HG02870 (cell line): ENCODE measurements around the gene LRIG1.

Source experiments
- ATAC-seq: cut with Tn5 transposase; IDR thresholded peaks from one replicate; pipeline ENCODE4 v1.9.1; 2021; ENCODE audit warnings: mild to moderate bottlenecking, moderate library complexity; ENCODE audit not compliant: unreplicated experiment

Gene LRIG1

GRCh38 chr3:66504850-66505641, 4.2 kb upstream of the LRIG1 start:
- ATAC-seq = no peak

- no peak for ATAC-seq
Observed at GRCh38 chr3:66502981-66503380, 2.2 kb upstream of the LRIG1 start.

GRCh38 chr3:66502245-66502874, 1.5 kb upstream of the LRIG1 start:
- ATAC-seq = no peak

DNA sequence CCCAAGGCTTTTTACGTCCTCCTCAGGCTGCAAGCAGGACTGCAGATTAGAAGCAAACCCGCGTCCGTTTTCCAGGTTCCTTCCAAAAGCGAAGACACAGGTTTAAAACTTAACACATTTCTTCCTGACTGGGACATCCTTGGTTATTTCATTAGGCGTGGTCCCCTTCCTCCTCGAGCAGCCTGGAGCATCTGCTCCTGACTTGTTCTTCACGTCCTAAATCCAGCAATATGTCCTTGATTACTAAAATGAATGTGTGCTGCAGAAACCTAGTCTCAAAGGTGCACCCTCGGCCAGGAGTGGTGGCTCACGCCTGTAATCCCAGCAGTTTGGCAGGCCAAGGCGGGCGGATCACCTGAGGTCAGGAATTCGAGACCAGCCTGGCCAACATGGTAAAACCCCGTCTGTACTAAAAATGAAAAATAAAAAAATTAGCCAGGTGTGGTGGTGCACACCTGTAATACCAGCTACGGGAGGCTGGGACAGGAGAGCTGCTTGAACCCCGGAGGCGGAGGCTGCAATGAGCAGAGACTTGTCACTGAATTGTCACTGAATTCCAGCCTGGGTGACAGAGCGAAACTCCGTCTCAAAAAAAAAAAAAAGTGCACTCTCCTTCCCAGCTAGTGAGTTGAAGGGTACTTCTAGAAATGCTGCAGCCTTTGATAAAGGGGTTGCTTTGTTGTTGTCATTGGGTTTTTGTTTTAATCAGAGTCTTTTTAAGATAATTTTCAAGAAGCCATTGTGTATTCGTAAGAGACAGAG, 842 bp upstream of the LRIG1 start:
- no peak for ATAC-seq

GRCh38 chr3:66499881-66500575, 794 bp downstream of the LRIG1 start:
- ATAC-seq = peak; percentile 11

DNA sequence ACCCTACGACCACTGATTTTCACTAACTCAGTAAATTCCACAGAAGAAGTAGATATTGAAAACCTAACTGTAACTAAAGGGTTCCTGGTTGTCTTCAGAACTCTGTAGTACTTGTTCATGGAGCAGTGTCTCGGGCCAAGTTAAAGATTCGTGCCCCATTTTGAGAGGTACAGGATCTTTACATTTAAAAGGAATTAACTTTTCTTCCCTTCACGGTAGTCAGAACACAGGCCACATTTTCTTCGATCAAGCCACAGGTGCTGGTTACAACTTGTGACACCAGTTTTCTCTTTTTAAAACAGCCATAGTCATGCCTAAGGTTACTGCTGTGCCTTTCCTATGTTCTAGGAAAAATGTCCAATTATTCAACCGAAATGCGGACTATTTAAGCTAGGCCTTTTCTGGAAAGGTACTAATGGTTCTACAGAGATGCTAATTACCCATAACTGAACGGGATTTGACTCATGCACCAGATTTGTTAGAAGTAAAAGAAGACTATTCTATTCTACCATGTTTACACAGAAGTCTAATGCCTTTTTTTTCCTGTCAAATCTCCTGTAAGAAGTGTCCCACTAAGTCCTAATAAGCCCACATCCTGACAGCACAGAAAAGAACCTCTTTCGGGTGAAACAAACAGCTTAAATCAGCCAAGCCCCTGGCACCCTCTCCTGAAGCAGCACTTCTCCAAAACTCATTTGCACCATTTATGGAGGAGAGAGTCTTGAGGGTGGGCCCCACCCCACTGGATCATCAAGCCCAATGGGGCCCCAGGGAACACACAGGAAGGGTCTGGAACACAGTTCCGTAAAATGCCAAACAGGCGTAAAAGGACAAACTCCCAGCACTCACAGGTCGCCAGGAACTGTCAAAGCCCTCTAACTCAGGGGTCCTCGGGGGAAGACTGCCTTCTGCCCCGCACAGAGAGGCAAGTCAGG, 1.9 kb downstream of the LRIG1 start:
- no peak for ATAC-seq

DNA sequence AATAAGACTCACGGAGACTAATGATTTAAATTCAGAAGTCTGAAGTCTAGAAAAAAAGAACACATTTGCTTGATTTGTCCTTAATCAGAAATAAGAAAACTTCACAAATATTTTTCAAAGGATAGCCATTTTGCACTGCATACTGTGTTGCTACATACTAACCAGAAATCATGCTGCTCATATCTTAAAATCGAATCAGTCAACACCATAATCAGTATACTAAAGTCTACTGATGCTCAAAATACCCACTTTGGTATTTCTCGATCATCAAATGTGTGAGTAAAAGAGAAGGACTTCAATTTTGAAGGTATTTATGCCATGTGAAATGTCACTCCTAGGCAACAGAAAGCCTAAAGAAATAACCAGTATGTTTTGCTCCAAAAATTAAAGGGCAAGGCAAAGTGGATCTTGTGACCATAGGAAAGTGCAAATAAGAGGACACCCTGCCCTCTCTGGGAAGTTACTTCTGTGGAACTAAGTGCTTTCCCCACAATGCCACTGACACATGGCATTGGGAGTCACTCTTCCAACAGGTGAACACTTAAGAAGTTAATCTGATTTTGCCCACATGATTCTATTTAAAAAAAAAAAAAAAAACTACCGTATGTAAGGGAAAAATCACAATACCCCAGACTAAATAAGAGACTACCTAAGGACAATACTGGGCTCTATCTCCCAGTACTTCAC, 2.7 kb downstream of the LRIG1 start:
- ATAC-seq = no peak

GRCh38 chr3:66497288-66497984, 3.4 kb downstream of the LRIG1 start:
- no peak for ATAC-seq

GRCh38 chr3:66496746-66497145, 4.1 kb downstream of the LRIG1 start:
- no peak for ATAC-seq

DNA sequence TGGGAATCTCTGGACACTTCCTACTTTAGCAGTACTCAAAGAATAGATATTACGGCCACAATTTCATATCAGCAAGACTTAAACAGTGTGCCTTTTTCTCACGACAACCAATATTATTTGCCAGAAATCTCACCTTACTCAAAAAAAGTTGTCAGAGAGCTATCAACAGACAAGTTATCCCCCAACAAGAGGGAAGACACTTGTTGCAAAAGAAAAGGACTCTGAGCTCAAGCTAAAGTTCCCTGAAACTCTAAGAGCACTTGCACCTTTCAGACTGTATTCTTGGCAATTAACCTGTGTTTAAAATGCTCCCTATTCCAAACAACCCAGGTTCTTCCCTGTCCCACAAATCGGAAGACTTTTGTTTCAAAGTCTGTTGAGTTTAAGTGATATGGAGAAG, 4.5 kb downstream of the LRIG1 start:
- ATAC-seq = no peak

DNA sequence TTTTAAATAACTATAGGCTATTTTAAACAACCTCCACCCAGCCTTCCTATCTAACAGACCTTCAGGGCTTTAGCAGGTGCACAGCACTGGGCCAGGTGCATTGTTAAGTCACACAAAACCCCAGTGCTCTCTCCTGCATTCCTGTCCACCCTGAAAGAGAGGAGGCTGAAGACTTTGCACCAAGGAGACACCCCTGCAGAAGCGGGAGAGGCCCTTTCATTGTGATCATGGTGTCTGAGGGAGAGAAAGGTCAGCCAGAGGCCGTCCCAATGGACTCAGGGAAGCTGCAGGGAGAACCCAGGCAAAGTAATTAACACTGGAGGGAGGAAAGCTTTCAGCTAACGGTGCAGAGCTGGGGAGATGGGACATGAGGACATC, 5.2 kb downstream of the LRIG1 start:
- ATAC-seq = no peak

DNA sequence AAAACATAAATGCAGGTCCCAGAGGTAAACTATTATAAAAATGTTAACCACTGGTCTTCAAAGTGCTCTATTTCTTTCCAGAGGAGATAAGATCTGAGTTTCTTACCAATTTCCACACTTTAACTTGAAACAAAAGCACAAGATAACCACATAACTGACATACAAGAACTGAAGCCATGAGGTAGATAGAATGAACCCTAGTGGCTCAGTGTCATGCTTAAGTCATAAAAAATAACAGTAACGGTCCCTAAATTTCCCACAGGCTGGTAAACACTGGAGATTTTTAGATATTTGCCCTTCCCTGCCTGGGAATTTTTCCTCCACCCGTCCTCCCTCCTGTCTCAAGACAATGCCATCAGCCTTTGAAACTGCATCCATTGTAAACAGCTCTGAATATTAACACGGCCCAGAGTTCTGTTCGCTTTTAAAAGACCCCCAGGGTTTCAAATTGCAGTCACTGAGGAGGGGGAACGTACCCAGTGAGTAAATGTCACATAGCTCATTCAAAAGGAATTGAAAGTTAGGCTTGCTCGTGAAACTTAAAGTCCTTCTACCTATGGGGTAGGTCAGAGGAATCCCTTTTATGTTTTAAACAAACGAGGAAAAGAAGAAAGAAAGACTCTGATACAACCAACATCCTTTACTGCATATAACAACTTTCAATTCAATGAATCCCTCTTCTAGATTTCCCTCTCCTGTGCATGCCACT, 5.7 kb downstream of the LRIG1 start:
- ATAC-seq = no peak

DNA sequence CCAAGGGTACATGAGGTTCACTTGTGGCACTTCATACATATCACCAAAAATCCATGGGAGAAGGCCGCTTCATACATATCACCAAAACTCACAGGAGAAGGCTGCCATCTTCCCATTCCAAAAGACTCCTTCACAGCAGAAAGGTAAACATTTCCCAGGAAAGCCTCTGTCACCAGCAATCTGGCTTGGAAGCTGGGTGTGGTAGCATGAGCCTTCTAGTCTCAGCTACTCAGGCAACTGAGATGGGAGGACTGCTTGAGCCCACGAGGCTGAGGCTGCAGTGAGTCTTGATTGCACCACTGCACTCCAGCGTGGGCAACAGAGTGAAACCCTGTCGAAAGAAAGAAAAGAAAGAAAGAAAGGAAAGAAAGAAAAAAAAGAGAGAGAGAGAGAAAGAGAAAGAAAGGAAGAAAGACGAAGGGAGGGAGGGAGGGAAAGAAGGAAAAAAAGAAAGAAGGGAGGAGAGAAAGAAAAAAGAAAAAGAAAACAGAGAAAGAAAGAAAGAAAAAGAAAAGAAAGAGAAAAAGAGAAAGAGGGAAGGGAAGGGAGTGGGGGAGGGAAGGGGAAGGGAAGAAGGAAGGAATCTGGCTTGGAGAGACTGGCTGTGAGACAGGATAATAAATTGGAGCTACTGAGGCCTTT, 7.2 kb downstream of the LRIG1 start:
- ATAC-seq = no peak

GRCh38 chr3:66492672-66493071, 8.2 kb downstream of the LRIG1 start:
- no peak for ATAC-seq

- no peak for ATAC-seq
Observed at GRCh38 chr3:66492071-66492470, 8.8 kb downstream of the LRIG1 start.

- ATAC-seq = no peak
Observed at GRCh38 chr3:66490984-66491383, 9.8 kb downstream of the LRIG1 start.

DNA sequence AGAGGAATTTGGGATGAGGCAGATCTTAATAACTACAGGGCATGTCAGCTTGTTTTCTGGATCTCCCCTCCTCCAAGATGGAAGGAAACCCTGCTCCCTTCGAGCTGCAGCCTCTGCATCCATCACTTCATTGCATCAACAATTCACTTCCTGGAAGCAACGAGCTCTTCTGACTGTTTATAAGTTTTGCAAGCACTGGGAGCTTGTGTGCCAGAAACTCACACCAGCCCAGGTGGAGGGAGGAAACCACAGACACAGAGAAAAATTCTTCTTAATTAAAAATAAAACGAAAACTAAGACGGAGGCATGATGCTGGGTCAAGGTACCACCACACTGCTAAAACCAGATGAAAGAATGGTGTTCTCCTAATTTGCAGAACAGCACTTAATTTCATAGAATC, 10.6 kb downstream of the LRIG1 start:
- no peak for ATAC-seq

DNA sequence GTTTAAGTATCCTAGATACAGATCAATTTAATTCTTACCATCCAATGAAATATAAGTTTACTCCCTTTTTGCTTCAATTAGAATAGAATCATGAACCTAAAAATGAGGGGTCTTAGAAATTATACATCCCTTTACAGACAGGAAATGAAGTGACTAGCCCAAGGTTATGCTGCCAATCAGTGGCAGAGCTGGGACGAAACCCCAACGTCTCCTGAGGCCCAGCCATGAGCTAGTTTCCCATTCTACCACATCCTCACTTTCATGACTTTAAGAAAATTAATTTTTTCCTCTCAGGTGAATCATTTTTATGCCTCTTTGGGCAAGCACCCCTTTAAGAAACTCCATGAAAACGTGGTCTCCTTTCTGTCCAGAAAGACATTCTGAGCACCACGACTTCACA, 11.2 kb downstream of the LRIG1 start:
- ATAC-seq = no peak
